ENCODE measurements around the gene FITM1.

Gene FITM1

GRCh38 chr14:24141097-24141880 lies 10.8 kb downstream of the FITM1 start, which contains the start of gene EMC9:
TSS of gene EMC9 (minus strand) at chr14:24141591. CDS start at chr14:24141304, 287 bp downstream.
- peak; percentile 100 for DNase-seq

- no peak for DNase-seq
These were observed 13.1 kb downstream of the FITM1 start for GRCh38 chr14:24143511-24143910.

- no peak for DNase-seq
These were observed 14.0 kb downstream of the FITM1 start for GRCh38 chr14:24144451-24144850.

GRCh38 chr14:24145219-24145618 lies 14.8 kb downstream of the FITM1 start:
- DNase-seq = no peak

- DNase-seq = no peak
These were observed 15.4 kb downstream of the FITM1 start for GRCh38 chr14:24145690-24146452.

GRCh38 chr14:24146453-24146977 lies 16.1 kb downstream of the FITM1 start, which contains the start of gene PSME2:
TSS of gene PSME2 (minus strand) at chr14:24146610. CDS start at chr14:24146581, 29 bp downstream.
- peak; percentile 99 for DNase-seq

GRCh38 chr14:24146978-24147760 lies 16.7 kb downstream of the FITM1 start, which contains the start of gene RNF31:
TSS of gene RNF31 (plus strand) at chr14:24147498. CDS start at chr14:24147699, 201 bp downstream.
- peak; percentile 99 to 100 for DNase-seq

- no peak for DNase-seq
These were observed 17.4 kb downstream of the FITM1 start for GRCh38 chr14:24147761-24148428.

GRCh38 chr14:24149302-24149969 lies 19.0 kb downstream of the FITM1 start:
- no peak for DNase-seq

GRCh38 chr14:24150061-24150460 lies 19.6 kb downstream of the FITM1 start:
- DNase-seq = no peak

GRCh38 chr14:24150567-24150966 lies 20.1 kb downstream of the FITM1 start:
- no peak for DNase-seq

GRCh38 chr14:24150993-24151392 lies 20.5 kb downstream of the FITM1 start:
- no peak for DNase-seq

- no peak for DNase-seq
These were observed 21.1 kb downstream of the FITM1 start for GRCh38 chr14:24151404-24152080.

GRCh38 chr14:24155100-24155499 lies 24.6 kb downstream of the FITM1 start:
- DNase-seq = peak; percentile 48 to 79

- DNase-seq = no peak
These were observed 26.4 kb downstream of the FITM1 start for GRCh38 chr14:24156840-24157239.

GRCh38 chr14:24157331-24157730 lies 26.9 kb downstream of the FITM1 start:
- no peak for DNase-seq

- no peak for DNase-seq
These were observed 29.5 kb downstream of the FITM1 start for GRCh38 chr14:24159777-24160498.

GRCh38 chr14:24160499-24160849 lies 30.0 kb downstream of the FITM1 start:
- DNase-seq = no peak

- peak; percentile 96 to 99 for DNase-seq
These were observed 30.7 kb downstream of the FITM1 start, which contains the start of gene IRF9 for GRCh38 chr14:24160850-24161804. TSS of gene IRF9 (plus strand) at chr14:24161265. CDS start at chr14:24162145, 880 bp downstream.
